CD14-positive monocyte (primary cell): Measurements from ENCODE around the gene LIMK2. TPM values are rescaled to one million over a fixed set of nuclear protein-coding genes. Genes with fewer than 3 reads are reported as not detected.

Experiments used
- DNase-seq, 3 donors: peaks; one replicate each; pipeline ENCODE4 v3.0.0-alpha.2; 2011 to 2022
- H2AFZ ChIP-seq: 2 replicates; pipeline ENCODE4 v1.6.0; 2012; ENCODE audit warnings: mild to moderate bottlenecking, low read depth, low read length, inconsistent platforms; ENCODE audit not compliant: insufficient read depth, poor library complexity, severe bottlenecking
- H3K27ac ChIP-seq, 2 donors: 1 replicate in 1 of 2; 2 replicates in 1 of 2; pipeline ENCODE4 v1.5.1; 2012 to 2013; ENCODE audit warnings: low read length in 2 of 2, control low read depth in 1 of 2, inconsistent platforms in 1 of 2, low read depth in 1 of 2, mild to moderate bottlenecking in 1 of 2
- H3K27me3 ChIP-seq, 2 donors: one replicate each; pipeline versions ENCODE4 v1.6.0 to v1.6.1; 2011 to 2013; ENCODE audit warnings: low read length in 2 of 2; ENCODE audit not compliant: control insufficient read depth in 2 of 2, insufficient read depth in 2 of 2
- H3K36me3 ChIP-seq, 2 donors: replicated peaks in 1 of 2; 1 replicate in 1 of 2; 2 replicates in 1 of 2; pipeline versions ENCODE4 v1.5.1 to v1.6.1; 2012 to 2013; ENCODE audit warnings: low read length in 2 of 2, control low read depth in 1 of 2, inconsistent platforms in 1 of 2, mild to moderate bottlenecking in 1 of 2; ENCODE audit not compliant: insufficient read depth in 2 of 2, control insufficient read depth in 1 of 2
- H3K4me1 ChIP-seq, 2 donors: 1 replicate in 1 of 2; 2 replicates in 1 of 2; pipeline versions ENCODE4 v1.5.1 to v1.6.1; 2012 to 2013; ENCODE audit warnings: low read length in 2 of 2, control low read depth in 1 of 2, inconsistent platforms in 1 of 2, mild to moderate bottlenecking in 1 of 2, moderate library complexity in 1 of 2; ENCODE audit not compliant: insufficient read depth in 2 of 2, control insufficient read depth in 1 of 2
- H3K4me2 ChIP-seq: replicated peaks from 2 replicates; pipeline ENCODE3; 2012; ENCODE audit warnings: low read length, moderate library complexity, mild to moderate bottlenecking; ENCODE audit not compliant: poor library complexity, severe bottlenecking; ENCODE audit errors: extremely low read depth
- H3K4me3 ChIP-seq, 3 experiments: fragments of 200-600 bp in 1 of 3; sonication (generic) in 1 of 3; replicated peaks in 1 of 3; 1 replicate in 2 of 3; 2 replicates in 1 of 3; pipeline ENCODE4 v1.5.1; 2011 to 2013; ENCODE audit warnings: low read length in 3 of 3, mild to moderate bottlenecking in 3 of 3, control low read depth in 2 of 3, low read depth in 2 of 3, inconsistent platforms in 1 of 3, moderate library complexity in 1 of 3
- H3K79me2 ChIP-seq: 2 replicates; pipeline ENCODE4 v1.6.0; 2012; ENCODE audit warnings: mild to moderate bottlenecking, control low read depth, inconsistent platforms, low read length, moderate library complexity; ENCODE audit not compliant: insufficient read depth
- H3K9ac ChIP-seq: 2 replicates; pipeline ENCODE4 v1.6.0; 2017; ENCODE audit warnings: low read length, mild to moderate bottlenecking; ENCODE audit not compliant: insufficient read depth, poor library complexity, severe bottlenecking
- H3K9me3 ChIP-seq, 2 donors: replicated peaks in 1 of 2; 1 replicate in 1 of 2; 2 replicates in 1 of 2; pipeline versions ENCODE4 v1.5.1 to v1.6.1; 2012 to 2013; ENCODE audit warnings: low read length in 2 of 2, control low read depth in 1 of 2; ENCODE audit not compliant: control insufficient read depth in 1 of 2, insufficient read depth in 1 of 2
- H4K20me1 ChIP-seq: 2 replicates; pipeline ENCODE4 v1.6.0; 2012; ENCODE audit warnings: mild to moderate bottlenecking, low read length, control low read depth, moderate library complexity; ENCODE audit not compliant: insufficient read depth
- H3K27ac Mint-ChIP-seq, 7 donors: one replicate each; pipeline ENCODE4 v1.8.0; 2020; ENCODE audit warnings: mild to moderate bottlenecking in 7 of 7, mixed read lengths in 7 of 7, moderate library complexity in 6 of 7, inconsistent platforms in 2 of 7
- H3K27me3 Mint-ChIP-seq, 3 donors: one replicate each; pipeline ENCODE4 v1.8.0; 2021 to 2022; ENCODE audit warnings: low read depth in 3 of 3, mild to moderate bottlenecking in 3 of 3, mixed read lengths in 3 of 3, moderate library complexity in 3 of 3, inconsistent platforms in 1 of 3
- H3K36me3 Mint-ChIP-seq, 2 donors: one replicate each; pipeline ENCODE4 v1.8.0; 2020; ENCODE audit warnings: mixed read lengths in 2 of 2, inconsistent platforms in 1 of 2, mild to moderate bottlenecking in 1 of 2
- H3K4me1 Mint-ChIP-seq: one replicate; pipeline ENCODE4 v1.8.0; 2020; ENCODE audit warnings: mild to moderate bottlenecking, mixed read lengths
- H3K4me3 Mint-ChIP-seq, 2 donors: one replicate each; pipeline ENCODE4 v1.8.0; 2020; ENCODE audit warnings: mild to moderate bottlenecking in 2 of 2, mixed read lengths in 2 of 2, moderate library complexity in 1 of 2
- H3K9me3 Mint-ChIP-seq, 7 donors: one replicate each; pipeline ENCODE4 v1.8.0; 2020 to 2022; ENCODE audit warnings: mixed read lengths in 7 of 7, mild to moderate bottlenecking in 6 of 7, moderate library complexity in 6 of 7, inconsistent platforms in 2 of 7
- CTCF ChIP-seq: fragments of 200-600 bp; IDR thresholded peaks from one replicate; pipeline ENCODE4 v1.8.0; 2022; ENCODE audit warnings: antibody characterized with exemption, mild to moderate bottlenecking
- WGBS: methylation state at CpG from one replicate; pipeline ENCODE4 v1.1.5; 2013; ENCODE audit warnings: missing lambda C conversion rate; ENCODE audit not compliant: insufficient coverage; 5-methylcytosine and 5-hydroxymethylcytosine counted together
- intact Hi-C, 2 donors: fragments of 100-400 bp; cut with micrococcal nuclease; formaldehyde crosslinking; loops; one replicate each; pipeline versions ENCODE4 v1.15.0 to v1.15.1; 2023
- polyA plus RNA-seq, 3 donors: library from polyadenylated mRNA; depleted of rRNA in 1 of 3; unstranded in 2 of 3; stranded (reverse) in 1 of 3; fragments of 300-500 nt in 2 of 3; fragments of >200 nt in 1 of 3; fragmentation: Illumina TruSeq in 2 of 3; gene quantifications; 1 replicate in 2 of 3; 2 replicates in 1 of 3; pipeline ENCODE4 v1.2.3, GENCODE V29; 2012 to 2021

Gene LIMK2
- polyA plus RNA-seq, 3 donors = 5.5 to 14.2 (median 10.1) TPM

GRCh38 chr22:31289344-31289743 lies 77.2 kb downstream of the LIMK2 start:
- peak overlapping the region; percentile 96 to 99 for H3K27ac ChIP-seq
- H4K20me1 ChIP-seq = peaks cover 28% of the 10 kb centered on the region
- no peaks in the 10 kb centered on the region for H3K27me3 ChIP-seq
- H3K9me3 ChIP-seq = no peaks in the 10 kb centered on the region
- peaks cover 60% of the 10 kb centered on the region for H3K4me1 Mint-ChIP-seq
- intact Hi-C loops = loop anchor here in 1 of 2 donors (5.0 kb wide), 1 partner anchor 77 kb away; the partner anchor contains the start of gene LIMK2
- H3K4me1 ChIP-seq = peaks cover 62 to 85% of the 10 kb centered on the region in 2 donors
- H3K4me3 ChIP-seq = peak overlapping the region in 2 of 3 experiments; percentile 68 to 96
- TF ChIP-seq CTCF = no peak
- no peak overlapping the region for H2AFZ ChIP-seq
- peaks cover 0 to 5% (median 3%) of the 10 kb centered on the region in 3 donors for H3K27me3 Mint-ChIP-seq
- peaks cover 32 to 39% of the 10 kb centered on the region in 2 donors for H3K36me3 Mint-ChIP-seq
- peak overlapping the region; percentile 48 to 92 for H3K4me3 Mint-ChIP-seq
- no peak for DNase-seq
- H3K27ac Mint-ChIP-seq = peak overlapping the region; percentile 99 to 100 (median 99)
- peak overlapping the region; percentile 84 for H3K9ac ChIP-seq
- WGBS = 85% methylated on average over 9 of the region's 13 CpGs
- H3K9me3 Mint-ChIP-seq = peaks cover 0 to 1% (median 0%) of the 10 kb centered on the region in 7 donors
- H3K36me3 ChIP-seq = peaks cover 29 to 38% of the 10 kb centered on the region in 2 donors
- peaks cover 9% of the 10 kb centered on the region for H3K79me2 ChIP-seq
- peak overlapping the region; percentile 91 for H3K4me2 ChIP-seq

- Mint-ChIP-seq H3K9me3 (peaks cover 0 to 1% (median 0%) of the 10 kb centered on the region in 7 donors), H3K4me3 (peak overlapping the region; percentile 92 to 97), H3K4me1 (peaks cover 67% of the 10 kb centered on the region), H3K36me3 (peaks cover 22 to 30% of the 10 kb centered on the region in 2 donors), H3K27me3 (peaks cover 0 to 5% (median 3%) of the 10 kb centered on the region in 3 donors), H3K27ac (peak overlapping the region; percentile 99 to 100 (median 99))
- Histone ChIP-seq H3K4me1 (peaks cover 74 to 92% of the 10 kb centered on the region in 2 donors), H4K20me1 (peaks cover 18% of the 10 kb centered on the region), H3K27ac (peak overlapping the region; percentile 96 to 99), H3K4me2 (peak overlapping the region; percentile 91), H3K27me3 (no peaks in the 10 kb centered on the region), H3K9me3 (no peaks in the 10 kb centered on the region), H3K36me3 (peaks cover 17 to 24% of the 10 kb centered on the region in 2 donors), H3K79me2 (peaks cover 9% of the 10 kb centered on the region), H2AFZ (peak overlapping the region; percentile 75), H3K4me3 (peak overlapping the region; percentile 68 to 96 (median 94)), H3K9ac (peak overlapping the region; percentile 84)
- DNase-seq = peak; percentile 86 to 93 (median 91)
- under 1% methylated on average over 85 of the region's 95 CpGs for WGBS
- intact Hi-C loops = loop anchor here in 1 of 2 donors (5.0 kb wide), 3 partner anchors 58 to 323 kb away; partner anchors contain the start of genes MORC2, RNF185 and TUG1
- no peak for TF ChIP-seq CTCF
Measured at GRCh38 chr22:31290494-31291471, 78.7 kb downstream of the LIMK2 start.
